ENCODE results near the gene ACOT7. TPM values are rescaled to one million over a fixed set of nuclear protein-coding genes. Genes with fewer than 3 reads are reported as not detected.

ACOT7 gene
- total and polyA plus RNA-seq, 2 donors (not counting 1 experiment from before 2014, with no cell fraction given), result 4.2 to 4.6 TPM

- H3K4me3 Mint-ChIP-seq, result no peak overlapping the region
- H3K9ac ChIP-seq (ENCODE audit: low read length), result no peak overlapping the region
- ChIA-PET POLR2A (no interaction called here), CTCF (interaction anchor here (1.1 kb wide), 2 partner anchors 11 kb away, joined by 3 read pairs; no protein-coding TSS in a partner anchor)
- H3K9me3 ChIP-seq (ENCODE audit: control extremely low read depth in 1 of 3, control insufficient read depth in 2 of 3, insufficient read depth in 1 of 3, low read length in 2 of 3), result peaks cover 0 to 12% (median 0%) of the 10 kb centered on the region in 3 donors
- no peaks in the 10 kb centered on the region for H3K9me3 Mint-ChIP-seq (ENCODE audit: insufficient read depth)
- no peaks in the 10 kb centered on the region for H4K20me1 ChIP-seq (ENCODE audit: control insufficient read depth, insufficient read depth, low read length, poor library complexity, severe bottlenecking)
- no peaks in the 10 kb centered on the region for H3K79me2 ChIP-seq (ENCODE audit: control insufficient read depth, insufficient read depth, low read length)
- TF ChIP-seq EZH2 (IDR thresholded peaks at IDR 0.05; ENCODE audit: borderline replicate concordance, insufficient read depth, low read depth, low read length, poor library complexity, severe bottlenecking), result no peak
- TF ChIP-seq CTCF (IDR thresholded peaks at IDR 0.05), result no peak
- H3K4me1 Mint-ChIP-seq, result peaks cover 11% of the 10 kb centered on the region
- peaks cover 45% of the 10 kb centered on the region for H3K27me3 Mint-ChIP-seq
- intact Hi-C loops (cut with micrococcal nuclease), result no loop called here
- H3K4me1 ChIP-seq (ENCODE audit: control insufficient read depth in 2 of 2, insufficient read depth in 2 of 2, low read length in 2 of 2), result peaks cover 19 to 24% of the 10 kb centered on the region in 2 donors
- ATAC-seq (ENCODE audit: low read depth) (no peak), DNase-seq (no peak)
- 91% methylated on average over 9 of the region's 9 CpGs for WGBS (ENCODE audit: insufficient coverage)
- no peak overlapping the region for H3K4me2 ChIP-seq (replicated peaks; ENCODE audit: low read depth, low read length, poor library complexity, severe bottlenecking)
- H3K36me3 ChIP-seq (replicated peaks in 1 of 2; ENCODE audit: control extremely low read depth in 1 of 2, control insufficient read depth in 1 of 2, extremely low read depth in 1 of 2, insufficient read depth in 2 of 2, low read length in 1 of 2), result no peaks in the 10 kb centered on the region
- no peak overlapping the region for H3K27ac Mint-ChIP-seq
- no peak overlapping the region for H3K27ac ChIP-seq (ENCODE audit: low read length in 2 of 2)
- no peak overlapping the region for H3K4me3 ChIP-seq (ENCODE audit: control extremely low read depth in 1 of 5, extremely low read depth in 1 of 5, insufficient read depth in 1 of 5, low read depth in 2 of 5, low read length in 4 of 5)
- peaks cover 0 to 55% (median 21%) of the 10 kb centered on the region in 4 experiments for H3K27me3 ChIP-seq (replicated peaks in 1 of 4; ENCODE audit: control extremely low read depth in 1 of 4, control insufficient read depth in 3 of 4, insufficient read depth in 4 of 4, low read length in 3 of 4)
- H2AFZ ChIP-seq (ENCODE audit: insufficient read depth, low read depth, low read length, poor library complexity, severe bottlenecking), result no peak overlapping the region
Measured at GRCh38 chr1:6426277-6426971, 32.9 kb upstream of the ACOT7 start.

- TF ChIP-seq CTCF (IDR thresholded peaks at IDR 0.05), result no peak
- TF ChIP-seq EZH2 (IDR thresholded peaks at IDR 0.05; ENCODE audit: borderline replicate concordance, insufficient read depth, low read depth, low read length, poor library complexity, severe bottlenecking), result no peak
- Histone ChIP-seq H3K9me3 (ENCODE audit: control extremely low read depth in 1 of 3, control insufficient read depth in 2 of 3, insufficient read depth in 1 of 3, low read length in 2 of 3) (peaks cover 0 to 12% (median 0%) of the 10 kb centered on the region in 3 donors), H2AFZ (ENCODE audit: insufficient read depth, low read depth, low read length, poor library complexity, severe bottlenecking) (no peak overlapping the region), H3K9ac (ENCODE audit: low read length) (no peak overlapping the region), H3K4me3 (ENCODE audit: control extremely low read depth in 1 of 5, extremely low read depth in 1 of 5, insufficient read depth in 1 of 5, low read depth in 2 of 5, low read length in 4 of 5) (no peak overlapping the region), H3K27me3 (replicated peaks in 1 of 4; ENCODE audit: control extremely low read depth in 1 of 4, control insufficient read depth in 3 of 4, insufficient read depth in 4 of 4, low read length in 3 of 4) (peaks cover 0 to 63% (median 27%) of the 10 kb centered on the region in 4 experiments), H4K20me1 (ENCODE audit: control insufficient read depth, insufficient read depth, low read length, poor library complexity, severe bottlenecking) (no peaks in the 10 kb centered on the region), H3K4me2 (replicated peaks; ENCODE audit: low read depth, low read length, poor library complexity, severe bottlenecking) (no peak overlapping the region), H3K4me1 (ENCODE audit: control insufficient read depth in 2 of 2, insufficient read depth in 2 of 2, low read length in 2 of 2) (peaks cover 19 to 26% of the 10 kb centered on the region in 2 donors), H3K27ac (ENCODE audit: low read length in 2 of 2) (no peak overlapping the region), H3K79me2 (ENCODE audit: control insufficient read depth, insufficient read depth, low read length) (no peaks in the 10 kb centered on the region), H3K36me3 (replicated peaks in 1 of 2; ENCODE audit: control extremely low read depth in 1 of 2, control insufficient read depth in 1 of 2, extremely low read depth in 1 of 2, insufficient read depth in 2 of 2, low read length in 1 of 2) (no peaks in the 10 kb centered on the region)
- WGBS (ENCODE audit: insufficient coverage), result 84% methylated on average over 6 of the region's 6 CpGs
- CTCF ChIA-PET, result interaction anchor here (1.1 kb wide), 1 partner anchor 12 kb away, joined by 3 read pairs; no protein-coding TSS in a partner anchor
- intact Hi-C loops (cut with micrococcal nuclease), result no loop called here
- POLR2A ChIA-PET, result no interaction called here
- DNase-seq, result no peak
- ATAC-seq (ENCODE audit: low read depth), result no peak
- Mint-ChIP-seq H3K4me1 (peaks cover 11% of the 10 kb centered on the region), H3K4me3 (no peak overlapping the region), H3K9me3 (ENCODE audit: insufficient read depth) (no peaks in the 10 kb centered on the region), H3K27ac (no peak overlapping the region), H3K27me3 (peaks cover 51% of the 10 kb centered on the region)
Measured at GRCh38 chr1:6425658-6426057, 32.1 kb upstream of the ACOT7 start.
